Activated CD8-positive, alpha-beta memory T cell treated with anti-CD3 and anti-CD28 coated beads, Interleukin-2, amount 50 U/mL, for 1 hour (primary cell): Measurements from ENCODE around the gene PCDHA10.
"Not testable (repeated sequence)": the region's sequence is repeated elsewhere in the genome, so short reads cannot be mapped to it uniquely, and the experiment has no call there.

Experiments
- DNase-seq: peaks from one replicate; pipeline ENCODE4 v3.0.0-alpha.2; 2020; ENCODE audit errors: extremely low read depth

Gene PCDHA10

GRCh38 chr5:140855772-140856674 lies at the start of gene PCDHA10:
TSS of gene PCDHA10 (plus strand) at chr5:140855897. CDS start at chr5:140856049, 152 bp downstream.
- no peak for DNase-seq

- no peak for DNase-seq
Measured at GRCh38 chr5:140806834-140807775, 48.6 kb upstream of the PCDHA10 start, which contains the start of gene PCDHA4. TSS of gene PCDHA4 (plus strand) at chr5:140807068.

- not testable (repeated sequence) for DNase-seq
Measured at GRCh38 chr5:140808241-140808888, 47.3 kb upstream of the PCDHA10 start.

GRCh38 chr5:140808889-140809291 lies 46.8 kb upstream of the PCDHA10 start:
- no peak for DNase-seq

GRCh38 chr5:140821375-140822280 lies 34.1 kb upstream of the PCDHA10 start, which contains the start of gene PCDHA5:
TSS of gene PCDHA5 (plus strand) at chr5:140821613.
- no peak for DNase-seq

GRCh38 chr5:140822281-140822629 lies 33.4 kb upstream of the PCDHA10 start:
- no peak for DNase-seq

GRCh38 chr5:140822969-140823368 lies 32.7 kb upstream of the PCDHA10 start:
- not testable (repeated sequence) for DNase-seq

- no peak for DNase-seq
Measured at GRCh38 chr5:140823475-140823874, 32.2 kb upstream of the PCDHA10 start.

- DNase-seq = no peak
Measured at GRCh38 chr5:140827704-140828361, 27.9 kb upstream of the PCDHA10 start, which contains the start of gene PCDHA6. TSS of gene PCDHA6 (plus strand) at chr5:140827960. CDS start at chr5:140828092, 132 bp downstream.

GRCh38 chr5:140828362-140828737 lies 27.3 kb upstream of the PCDHA10 start:
- DNase-seq = no peak

- DNase-seq = not testable (repeated sequence)
Measured at GRCh38 chr5:140829511-140830501, 25.9 kb upstream of the PCDHA10 start.

GRCh38 chr5:140833993-140834392 lies 21.7 kb upstream of the PCDHA10 start, which contains the start of gene PCDHA7:
TSS of gene PCDHA7 (plus strand) at chr5:140834269. CDS start at chr5:140834384, 115 bp downstream.
- no peak for DNase-seq

- DNase-seq = not testable (repeated sequence)
Measured at GRCh38 chr5:140834439-140835008, 21.2 kb upstream of the PCDHA10 start.

GRCh38 chr5:140835622-140836510 lies 19.8 kb upstream of the PCDHA10 start:
- DNase-seq = no peak

GRCh38 chr5:140840978-140841962 lies 14.4 kb upstream of the PCDHA10 start, which contains the start of gene PCDHA8:
TSS of gene PCDHA8 (plus strand) at chr5:140841187. CDS start at chr5:140841322, 135 bp downstream.
- no peak for DNase-seq
